ENCODE results near the gene GATB. TPM values are rescaled to one million over a fixed set of nuclear protein-coding genes. Genes with fewer than 3 reads are reported as not detected.

GATB gene
- total RNA-seq, 1 experiment from 2014 or later: 21.2 TPM

GRCh38 chr4:151725087-151725486, 35.7 kb downstream of the GATB start:
- no peak overlapping the region for H3K9ac ChIP-seq (ENCODE audit: extremely low read depth, insufficient read length, low read length)
- no peak overlapping the region for H2BK20ac ChIP-seq (ENCODE audit: low read depth, low read length, poor library complexity, severe bottlenecking)
- TF ChIP-seq CTCF (conservative IDR thresholded peaks at IDR 0.05): peak; percentile 28; the same call in 1 of the 3 replicates
- no peak overlapping the region for H3T11ph ChIP-seq (ENCODE audit: low read length)
- no peak overlapping the region for H3K56ac ChIP-seq (ENCODE audit: insufficient read length, low read depth, low read length)
- H2AFZ ChIP-seq (ENCODE audit: low read length): no peak overlapping the region
- no peak overlapping the region for H3K4ac ChIP-seq (ENCODE audit: low read depth, low read length)
- DNase-seq: no peak
- H3K14ac ChIP-seq (ENCODE audit: insufficient read depth, low read length): no peak overlapping the region
- H3K4me1 ChIP-seq (ENCODE audit: insufficient read depth, low read length): no peaks in the 10 kb centered on the region
- H3K27me3 ChIP-seq (ENCODE audit: insufficient read depth, low read length): no peaks in the 10 kb centered on the region
- no peak overlapping the region for H3K23ac ChIP-seq (ENCODE audit: insufficient read length, low read depth, low read length)
- H2BK15ac ChIP-seq (ENCODE audit: low read depth, low read length): no peak overlapping the region
- no peaks in the 10 kb centered on the region for H4K20me1 ChIP-seq (ENCODE audit: control insufficient read depth, insufficient read depth, insufficient read length)
- no peak overlapping the region for H2BK5ac ChIP-seq (ENCODE audit: insufficient read length, low read length)
- no peaks in the 10 kb centered on the region for H3K9me3 ChIP-seq (ENCODE audit: control insufficient read depth, low read depth, low read length)
- Mint-ChIP-seq H3K27ac (no peak overlapping the region), H3K4me3 (no peak overlapping the region), H3K9me3 (no peaks in the 10 kb centered on the region), H3K27me3 (ENCODE audit: low read depth) (no peaks in the 10 kb centered on the region), H3K4me1 (peaks cover 2% of the 10 kb centered on the region in 2 experiments), H3K36me3 (ENCODE audit: insufficient read depth in 1 of 3, low read depth in 3 of 3) (peaks cover 0 to 1% (median 0%) of the 10 kb centered on the region in 3 experiments; a peak in 3 of 7 replicates)
- H3K23me2 ChIP-seq (ENCODE audit: insufficient read length, low read depth, low read length, poor library complexity, severe bottlenecking): no peaks in the 10 kb centered on the region
- no peak overlapping the region for H2BK120ac ChIP-seq (ENCODE audit: low read depth, low read length, poor library complexity, severe bottlenecking)
- H3K18ac ChIP-seq (ENCODE audit: insufficient read length, low read depth, low read length): no peak overlapping the region
- no peak overlapping the region for H2BK12ac ChIP-seq (ENCODE audit: insufficient read length, low read depth, low read length)
- no peak overlapping the region for H4K8ac ChIP-seq (replicated peaks; ENCODE audit: insufficient read length, low read depth, low read length)
- H3K27ac ChIP-seq (ENCODE audit: insufficient read length, low read depth, low read length): no peak overlapping the region
- no peaks in the 10 kb centered on the region for H3K79me1 ChIP-seq (ENCODE audit: insufficient read depth, low read depth, low read length, poor library complexity, severe bottlenecking)
- H4K91ac ChIP-seq (ENCODE audit: insufficient read length, low read depth, low read length): no peak overlapping the region
- no peaks in the 10 kb centered on the region for H3K79me2 ChIP-seq (ENCODE audit: insufficient read depth, low read length)
- WGBS (ENCODE audit: extremely low coverage, insufficient read length, low lambda C conversion rate): no CpG with 5 or more reads among the region's 2 CpGs
- H4K5ac ChIP-seq (ENCODE audit: insufficient read length, low read depth, low read length): no peak overlapping the region
- H2AK5ac ChIP-seq (ENCODE audit: insufficient read length, low read length): no peak overlapping the region
- no peak overlapping the region for H3K4me2 ChIP-seq (ENCODE audit: insufficient read depth, insufficient read length, low read length)

Data from H9 (cell line).